K562 (cell line): ENCODE data around the gene TAS2R41. TPM values are rescaled to one million over a fixed set of nuclear protein-coding genes. Genes with fewer than 3 reads are reported as not detected.
"Not testable (repeated sequence)": the region's sequence is repeated elsewhere in the genome, so short reads cannot be mapped to it uniquely, and the experiment has no call there.

Experiments
- ATAC-seq: fragments of 200-7000 bp; cut with Tn5 transposase; 3 replicates; pipeline ENCODE4 v1.9.1; 2020; ENCODE audit warnings: moderate library complexity
- BruUV-seq: library from RNA; stranded (reverse); fragments of 400-500 nt; replicated peaks from 2 replicates; lab custom pipeline; 2021; lab: Mats Ljungman, UMichigan
- CTCF ChIA-PET: fragments of 300-600 bp; formaldehyde crosslinking; extraction: SDS; loops from one replicate; lab custom pipeline; 2021; ENCODE audit warnings: low intra/inter-chr PET ratio; lab: Yijun Ruan, JAX
- POLR2A ChIA-PET: fragments of 300-600, 350-650 bp; sonication (Branson Sonifier 250); formaldehyde crosslinking; extraction: SDS; loops from one replicate; lab custom pipeline; 2021; ENCODE audit warnings: antibody characterized with exemption, inconsistent platforms; lab: Yijun Ruan, JAX
- DNase-seq, 4 experiments: peaks; one replicate each; pipeline versions ENCODE4 v3.0.0 to v3.0.0-alpha.2; 2011 to 2018; ENCODE audit warnings: low spot score in 3 of 4, mixed read lengths in 3 of 4; ENCODE audit errors: extremely low read depth in 1 of 4
- FAIRE-seq: peaks from 2 replicates; lab custom pipeline; 2011; peaks lifted over from hg19 to GRCh38; lab: Jason Lieb, UNC
- H2AFZ ChIP-seq: 2 replicates; pipeline ENCODE4 v1.6.0; 2011; ENCODE audit warnings: low read depth, low read length, control low read depth, inconsistent platforms
- H3K27ac ChIP-seq: fragments of 200-600 bp; 3 replicates; pipeline ENCODE4 v1.8.0; 2011; ENCODE audit warnings: low read depth, mild to moderate bottlenecking, control low read depth, inconsistent platforms, low read length, moderate library complexity, mixed read lengths; ENCODE audit errors: extremely low read depth
- H3K27me3 ChIP-seq, 2 experiments: fragments of 300-600 bp in 1 of 2; 2 replicates in 1 of 2; 3 replicates in 1 of 2; pipeline versions ENCODE4 v1.6.0 to v1.8.0; 2011; ENCODE audit warnings: inconsistent platforms in 2 of 2, low read length in 2 of 2, mild to moderate bottlenecking in 1 of 2, mixed read lengths in 1 of 2, moderate library complexity in 1 of 2; ENCODE audit not compliant: control insufficient read depth in 2 of 2, insufficient read depth in 2 of 2
- H3K36me3 ChIP-seq: fragments of 300-600 bp; 3 replicates; pipeline ENCODE4 v1.8.0; 2011; ENCODE audit warnings: mild to moderate bottlenecking, low read length, inconsistent platforms; ENCODE audit not compliant: control insufficient read depth, insufficient read depth
- H3K4me1 ChIP-seq, 2 experiments: fragments of 200-600 bp in 1 of 2; replicated peaks in 1 of 2; 2 replicates in 1 of 2; 3 replicates in 1 of 2; pipeline versions ENCODE4 v1.5.1 to v1.8.0; 2011; ENCODE audit warnings: inconsistent platforms in 2 of 2, low read length in 2 of 2, mild to moderate bottlenecking in 1 of 2, mixed read lengths in 1 of 2, moderate library complexity in 1 of 2; ENCODE audit not compliant: control insufficient read depth in 2 of 2, insufficient read depth in 2 of 2
- H3K4me2 ChIP-seq: 2 replicates; pipeline ENCODE4 v1.6.1; 2011; ENCODE audit warnings: low read length, control low read depth, inconsistent platforms, mixed read lengths; ENCODE audit not compliant: insufficient read depth
- H3K4me3 ChIP-seq: fragments of 200-600 bp; sonication (generic), shearing (Covaris generic); 2 replicates; pipeline ENCODE4 v1.5.1; 2016; ENCODE audit warnings: control low read depth, inconsistent platforms
- H3K79me2 ChIP-seq: fragments of 200-600 bp; 3 replicates; pipeline ENCODE4 v1.8.0; 2011; ENCODE audit warnings: low read length, inconsistent platforms; ENCODE audit not compliant: control insufficient read depth, insufficient read depth
- H3K9ac ChIP-seq, 2 experiments: 2 replicates each; pipeline versions ENCODE4 v1.6.0 to v1.6.1; 2011; ENCODE audit warnings: low read depth in 2 of 2, low read length in 2 of 2, control low read depth in 1 of 2, inconsistent platforms in 1 of 2, mild to moderate bottlenecking in 1 of 2, mixed read lengths in 1 of 2; ENCODE audit not compliant: insufficient read depth in 1 of 2
- H3K9me1 ChIP-seq: one replicate; pipeline ENCODE4 v1.6.0; 2011; ENCODE audit warnings: inconsistent platforms, mild to moderate bottlenecking, low read length, moderate library complexity; ENCODE audit not compliant: control insufficient read depth, insufficient read depth
- H3K9me3 ChIP-seq: replicated peaks from 2 replicates; pipeline ENCODE4 v1.5.1; 2011; ENCODE audit warnings: low read depth, low read length, inconsistent platforms; ENCODE audit not compliant: control insufficient read depth, insufficient read depth
- H4K20me1 ChIP-seq: replicated peaks from 2 replicates; pipeline ENCODE4 v1.6.1; 2011; ENCODE audit warnings: low read length, inconsistent platforms, mixed read lengths; ENCODE audit not compliant: control insufficient read depth, insufficient read depth
- CBFA2T2 ChIP-seq: fragments of 450-650 bp; conservative IDR thresholded peaks from 2 replicates; pipeline ENCODE4 v1.6.1; 2017; ENCODE audit warnings: mild to moderate bottlenecking
- CBFA2T3 ChIP-seq: fragments of 450-650 bp; IDR thresholded peaks from 2 replicates; pipeline ENCODE4 v1.6.1; 2017
- CBX3 ChIP-seq, 2 experiments: IDR thresholded peaks; 1 replicate in 1 of 2; 2 replicates in 1 of 2; pipeline ENCODE4 v1.6.1; 2012; ENCODE audit warnings: inconsistent platforms in 2 of 2, low read length in 2 of 2, borderline replicate concordance in 1 of 2, control low read depth in 1 of 2
- CBX5 ChIP-seq: IDR thresholded peaks from 2 replicates; pipeline ENCODE4 v1.6.1; 2014; ENCODE audit warnings: low read depth, borderline replicate concordance
- HLTF ChIP-seq: fragments of 450-650 bp; IDR thresholded peaks from 2 replicates; pipeline ENCODE4 v1.6.1; 2016
- REST ChIP-seq, 2 experiments: fragments of 450-650 bp; formaldehyde crosslinking in 1 of 2; IDR thresholded peaks; 2 replicates each; pipeline versions ENCODE4 v1.4.0 to v1.6.1; 2014 to 2020; ENCODE audit warnings: mild to moderate bottlenecking in 2 of 2, borderline replicate concordance in 1 of 2, low read depth in 1 of 2
- STAT5A ChIP-seq: IDR thresholded peaks from 2 replicates; pipeline ENCODE4 v1.6.1; 2012; ENCODE audit warnings: low read length, inconsistent platforms, borderline replicate concordance
- TRIM24 ChIP-seq, 2 experiments: fragments of 450-650 bp; IDR thresholded peaks; 2 replicates each; pipeline ENCODE4 v1.6.1; 2016
- TRIM28 ChIP-seq: fragments of 450-650 bp; IDR thresholded peaks from 2 replicates; pipeline ENCODE4 v1.6.1; 2017
- WGBS: fragments of 100-300 bp; shearing (Covaris generic); methylation state at CpG from one replicate; pipeline ENCODE4 v1.1.6; 2016; ENCODE audit warnings: low coverage, mixed read lengths; ENCODE audit not compliant: insufficient coverage; ENCODE audit errors: missing lambda C conversion rate; 5-methylcytosine and 5-hydroxymethylcytosine counted together
- in situ Hi-C: fragments of 300-500 bp; cut with MboI; formaldehyde crosslinking; loops from 4 replicates; pipeline ENCODE4 v1.15.0; 2018; ENCODE audit warnings: inconsistent platforms, mixed read lengths
- intact Hi-C: fragments of 100-400 bp; cut with micrococcal nuclease; formaldehyde crosslinking; loops from 2 replicates; pipeline ENCODE4 v1.14.2; 2022
- polyA plus RNA-seq, 8 experiments: library from polyadenylated mRNA; depleted of rRNA in 4 of 8; stranded (reverse) in 5 of 8; unstranded in 3 of 8; fragments of >200 nt; fragmentation: Nextera tagmentation in 2 of 8; fragmentation: Illumina TruSeq in 1 of 8; extraction: Ambion mirVana in 2 of 8; extraction: Trizol in 1 of 8; gene quantifications; 2 replicates each; pipeline versions ENCODE4 v1.2.1 to v1.2.3, GENCODE V29; 2011 to 2014; ENCODE audit warnings: inconsistent platforms in 1 of 8, missing spikeins in 1 of 8
- total RNA-seq, 7 experiments: library from RNA; depleted of rRNA in 6 of 7; stranded (reverse); fragments of >200 nt in 6 of 7; fragmentation: Illumina TruSeq in 2 of 7; extraction: Trizol in 2 of 7; gene quantifications; 2 replicates each; pipeline versions ENCODE4 v1.2.1 to v1.2.3, GENCODE V29; 2011 to 2021; ENCODE audit warnings: low replicate concordance in 1 of 7
- TF ChIP-seq, protein P1 (sequence below): fragments of 450-650 bp; IDR thresholded peaks from 2 replicates; pipeline ENCODE4 v1.6.1; 2018; ENCODE audit warnings: mild to moderate bottlenecking, low read depth; ENCODE audit not compliant: partially characterized antibody
- TF ChIP-seq, protein P2 (sequence below): fragments of 250-450 bp; sonication (Bioruptor Pico); IDR thresholded peaks from 2 replicates; pipeline ENCODE4 v1.5.1; 2021; ENCODE audit warnings: mild to moderate bottlenecking

The TAS2R41 gene
- total and polyA plus RNA-seq, 9 of the 15 experiments (the other 6 are each of a cell fraction or from before 2014, with no cell fraction given), result not detected

- in situ Hi-C loops; H3K4me3 ChIP-seq; ATAC-seq; H3K4me1 ChIP-seq; BruUV-seq; intact Hi-C loops; H3K36me3 ChIP-seq; H2AFZ ChIP-seq; H3K79me2 ChIP-seq; H3K27ac ChIP-seq; CTCF ChIA-PET; H4K20me1 ChIP-seq; H3K4me2 ChIP-seq; H3K27me3 ChIP-seq; H3K9me1 ChIP-seq; H3K9me3 ChIP-seq; H3K9ac ChIP-seq; FAIRE-seq; TF ChIP-seq REST (CRISPR knock-in tag; IDR thresholded peaks at IDR 0.05; ENCODE audit: low read depth): not testable (repeated sequence)
- POLR2A ChIA-PET, result interaction anchor here (0.9 to 1.4 kb wide), 4 partner anchors 9 to 33 kb away, joined by 3 to 5 read pairs (median 4); no protein-coding TSS in a partner anchor
- WGBS, result 3% methylated on average over 11 of the region's 11 CpGs
- TF ChIP-seq CBX3 (IDR thresholded peaks at IDR 0.05; ENCODE audit: borderline replicate concordance in 1 of 2, low read length in 2 of 2), result peak; percentile 71 to 96
- TF ChIP-seq STAT5A, result 0 out of 2 replicates have a peak, but pooled peaks have one; percentile 6
- peak in 1 of 2 experiments; percentile 63; a peak in 3 of 4 replicates for TF ChIP-seq TRIM24 (IDR thresholded peaks at IDR 0.05)
- TF ChIP-seq TRIM28, result peak; percentile 93
- TF ChIP-seq HLTF, result 0 out of 2 replicates have a peak, but pooled peaks have one; percentile 43
- peak; percentile 37 for TF ChIP-seq REST (IDR thresholded peaks at IDR 0.05; ENCODE audit: borderline replicate concordance)
- peak; percentile 75; the same call in 1 of the 2 replicates for TF ChIP-seq CBX5
- TF ChIP-seq, protein P1, sequence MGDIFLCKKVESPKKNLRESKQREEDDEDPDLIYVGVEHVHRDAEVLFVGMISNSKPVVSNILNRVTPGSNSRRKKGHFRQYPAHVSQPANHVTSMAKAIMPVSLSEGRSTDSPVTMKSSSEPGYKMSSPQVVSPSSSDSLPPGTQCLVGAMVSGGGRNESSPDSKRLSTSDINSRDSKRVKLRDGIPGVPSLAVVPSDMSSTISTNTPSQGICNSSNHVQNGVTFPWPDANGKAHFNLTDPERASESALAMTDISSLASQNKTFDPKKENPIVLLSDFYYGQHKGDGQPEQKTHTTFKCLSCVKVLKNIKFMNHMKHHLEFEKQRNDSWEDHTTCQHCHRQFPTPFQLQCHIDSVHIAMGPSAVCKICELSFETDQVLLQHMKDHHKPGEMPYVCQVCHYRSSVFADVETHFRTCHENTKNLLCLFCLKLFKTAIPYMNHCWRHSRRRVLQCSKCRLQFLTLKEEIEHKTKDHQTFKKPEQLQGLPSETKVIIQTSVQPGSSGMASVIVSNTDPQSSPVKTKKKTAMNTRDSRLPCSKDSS, result peak; percentile 88
- TF ChIP-seq, protein P2, sequence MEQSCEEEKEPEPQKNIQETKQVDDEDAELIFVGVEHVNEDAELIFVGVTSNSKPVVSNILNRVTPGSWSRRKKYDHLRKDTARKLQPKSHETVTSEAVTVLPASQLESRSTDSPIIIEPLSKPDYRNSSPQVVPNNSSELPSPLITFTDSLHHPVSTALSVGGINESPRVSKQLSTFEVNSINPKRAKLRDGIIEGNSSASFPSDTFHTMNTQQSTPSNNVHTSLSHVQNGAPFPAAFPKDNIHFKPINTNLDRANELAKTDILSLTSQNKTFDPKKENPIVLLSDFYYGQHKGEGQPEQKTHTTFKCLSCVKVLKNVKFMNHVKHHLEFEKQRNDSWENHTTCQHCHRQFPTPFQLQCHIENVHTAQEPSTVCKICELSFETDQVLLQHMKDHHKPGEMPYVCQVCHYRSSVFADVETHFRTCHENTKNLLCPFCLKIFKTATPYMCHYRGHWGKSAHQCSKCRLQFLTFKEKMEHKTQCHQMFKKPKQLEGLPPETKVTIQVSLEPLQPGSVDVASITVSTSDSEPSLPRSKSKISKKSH (CRISPR knock-in tag), result 0 out of 2 replicates have a peak, but pooled peaks have one; percentile 61
- TF ChIP-seq CBFA2T3, result peak; percentile 70
- TF ChIP-seq CBFA2T2, result peak; percentile 45; the same call in 1 of the 2 replicates
- DNase-seq, result peak in 1 of 4 experiments; percentile 42
Observed at GRCh38 chr7:143472071-143472689, 5.5 kb upstream of the TAS2R41 start.
